Thyroid gland (tissue), 4 donors: ENCODE measurements around the gene SDC4.

Experiments
- CTCF ChIP-seq, 6 experiments: fragments of 200-600 bp in 3 of 6; fragments of 450-650 bp in 3 of 6; sonication (generic) in 3 of 6; IDR thresholded peaks; one replicate each; pipeline ENCODE4 v1.5.1; 2016 to 2019; ENCODE audit warnings: antibody characterized with exemption in 6 of 6, mild to moderate bottlenecking in 2 of 6, inconsistent platforms in 1 of 6, moderate library complexity in 1 of 6
- POLR2A ChIP-seq, 2 donors: fragments of 450-650 bp; IDR thresholded peaks; one replicate each; pipeline ENCODE4 v1.6.1; 2017; ENCODE audit warnings: antibody characterized with exemption in 2 of 2, mild to moderate bottlenecking in 2 of 2, moderate library complexity in 1 of 2

DNA sequence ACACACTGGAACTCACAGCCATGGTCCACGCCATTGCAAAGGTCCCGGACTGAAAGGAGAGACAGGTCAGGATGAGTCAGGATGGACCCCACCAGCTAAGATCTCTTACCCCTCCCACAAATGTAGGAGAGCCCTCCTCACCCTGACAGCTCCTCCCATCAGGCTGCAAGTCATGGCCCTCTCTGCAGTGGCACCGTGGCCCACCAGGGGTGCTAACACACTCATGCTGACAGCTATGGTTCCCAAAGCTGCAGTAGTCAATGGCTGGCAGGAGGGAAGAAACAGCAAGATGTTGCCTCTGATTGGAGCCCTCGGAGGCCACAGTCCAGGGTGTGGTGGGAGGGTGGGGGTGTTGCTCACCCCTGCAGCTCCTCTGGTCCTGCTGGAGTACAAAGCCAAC is 47.3 kb downstream of the SDC4 start:
- TF ChIP-seq CTCF (IDR thresholded peaks at IDR 0.05) (peak in 1 of 6 experiments; percentile 20), POLR2A (IDR thresholded peaks at IDR 0.05) (no peak)
